GM19239 (cell line): ENCODE data around the gene PNMT.

Experiments
- DNase-seq: peaks from one replicate; pipeline ENCODE4 v3.0.0; 2011; ENCODE audit warnings: low spot score; ENCODE audit not compliant: insufficient read length
- FAIRE-seq: peaks from 2 replicates; lab custom pipeline; 2011; peaks lifted over from hg19 to GRCh38; lab: Jason Lieb, UNC

PNMT gene

DNA sequence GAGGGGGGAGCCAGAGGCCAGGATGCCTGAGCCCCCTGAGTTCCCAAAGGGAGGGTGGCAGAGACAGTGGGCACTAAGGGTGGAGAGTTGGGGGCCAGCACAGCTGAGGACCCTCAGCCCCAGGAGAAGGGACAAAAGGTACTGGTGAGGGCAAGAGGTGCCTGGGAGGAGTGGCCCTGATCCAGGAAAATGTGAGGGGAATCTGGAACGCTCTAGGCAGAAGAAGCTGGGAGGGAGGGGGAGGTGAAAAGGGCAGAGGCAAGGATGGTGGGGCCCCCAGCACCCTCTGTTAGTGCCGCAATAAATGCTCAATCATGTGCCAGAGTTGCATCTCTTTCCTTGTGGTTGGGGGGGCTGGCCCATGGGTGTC lies 2.0 kb upstream of the PNMT start:
- no peak for DNase-seq
- FAIRE-seq, result no peak

DNA sequence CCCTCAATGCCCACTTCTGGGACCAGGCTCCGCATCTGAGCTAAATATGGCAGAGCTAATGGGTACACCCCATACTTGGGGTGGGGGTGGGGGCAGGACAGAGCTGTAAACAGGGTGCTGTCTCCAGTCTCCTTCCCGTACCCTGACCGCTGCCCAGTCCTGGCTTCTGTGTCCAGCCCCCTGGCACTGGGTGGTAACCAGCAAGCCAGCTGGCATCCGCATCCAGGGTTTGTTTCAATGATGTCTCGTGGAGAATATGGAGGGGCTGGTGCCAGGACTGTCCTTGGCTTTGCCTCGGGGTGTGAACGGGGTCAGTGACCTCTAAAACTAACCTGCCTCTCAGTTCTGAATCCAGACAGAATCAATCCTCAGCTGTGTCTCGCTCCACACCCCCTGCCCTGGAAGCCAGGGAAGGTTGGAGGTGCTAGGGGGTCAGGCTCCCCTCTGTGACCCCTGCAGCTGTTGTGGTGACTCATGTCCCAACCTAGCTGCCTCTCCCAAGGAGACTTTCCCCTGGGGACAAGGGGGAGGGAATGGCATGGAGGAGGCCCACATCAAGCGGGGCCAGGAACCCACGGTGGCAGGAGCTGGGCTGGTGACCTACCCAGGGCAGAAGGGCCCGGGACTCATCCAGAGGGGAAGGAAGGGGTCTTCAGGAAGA lies 1.5 kb upstream of the PNMT start:
- FAIRE-seq, result no peak
- no peak for DNase-seq

DNA sequence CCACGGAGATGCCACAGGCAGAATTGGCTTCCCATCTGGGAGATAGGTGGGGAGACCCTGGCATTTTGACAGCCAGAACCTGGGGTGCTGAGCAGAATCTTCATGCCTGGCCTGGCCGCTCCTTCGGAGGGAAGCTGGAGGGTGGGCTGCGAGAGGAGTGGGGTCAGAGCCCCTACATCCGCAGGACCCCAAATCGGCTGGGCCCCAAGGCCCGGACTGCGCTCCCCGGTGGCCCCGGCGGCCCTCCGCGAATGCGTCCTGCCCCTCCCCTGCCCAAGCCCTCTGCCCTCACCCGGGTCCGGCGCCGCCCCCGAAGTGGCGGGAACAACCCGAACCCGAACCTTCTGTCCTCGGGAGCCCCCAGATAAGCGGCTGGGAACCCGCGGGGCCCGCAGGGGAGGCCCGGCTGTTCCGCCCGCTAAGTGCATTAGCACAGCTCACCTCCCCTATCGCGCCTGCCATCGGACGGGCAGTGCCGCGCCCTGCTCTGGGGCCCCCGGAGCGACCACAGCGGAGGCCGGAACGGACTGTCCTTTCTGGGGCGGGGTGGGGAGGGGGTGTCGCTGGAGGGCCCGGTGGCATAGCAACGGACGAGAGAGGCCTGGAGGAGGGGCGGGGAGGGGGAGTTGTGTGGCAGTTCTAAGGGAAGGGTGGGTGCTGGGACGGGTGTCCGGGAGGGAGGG lies 850 bp upstream of the PNMT start:
- no peak for DNase-seq

DNA sequence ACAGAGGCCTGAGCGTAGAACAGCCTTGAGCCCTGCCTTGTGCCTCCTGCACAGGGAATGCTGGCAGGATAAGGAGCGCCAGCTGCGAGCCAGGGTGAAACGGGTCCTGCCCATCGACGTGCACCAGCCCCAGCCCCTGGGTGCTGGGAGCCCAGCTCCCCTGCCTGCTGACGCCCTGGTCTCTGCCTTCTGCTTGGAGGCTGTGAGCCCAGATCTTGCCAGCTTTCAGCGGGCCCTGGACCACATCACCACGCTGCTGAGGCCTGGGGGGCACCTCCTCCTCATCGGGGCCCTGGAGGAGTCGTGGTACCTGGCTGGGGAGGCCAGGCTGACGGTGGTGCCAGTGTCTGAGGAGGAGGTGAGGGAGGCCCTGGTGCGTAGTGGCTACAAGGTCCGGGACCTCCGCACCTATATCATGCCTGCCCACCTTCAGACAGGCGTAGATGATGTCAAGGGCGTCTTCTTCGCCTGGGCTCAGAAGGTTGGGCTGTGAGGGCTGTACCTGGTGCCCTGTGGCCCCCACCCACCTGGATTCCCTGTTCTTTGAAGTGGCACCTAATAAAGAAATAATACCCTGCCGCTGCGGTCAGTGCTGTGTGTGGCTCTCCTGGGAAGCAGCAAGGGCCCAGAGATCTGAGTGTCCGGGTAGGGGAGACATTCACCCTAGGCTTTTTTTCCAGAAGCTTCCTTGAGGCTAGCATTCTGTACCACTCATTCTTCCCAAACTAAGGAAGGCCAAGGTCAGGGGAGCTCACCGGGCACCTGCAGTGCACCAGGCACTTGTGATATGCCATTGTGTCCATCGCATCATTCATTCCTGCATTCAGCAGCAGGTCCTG lies 1.9 kb downstream of the PNMT start:
- no peak for DNase-seq
- no peak for FAIRE-seq

More for the DNA sequence above, 850 bp upstream of the PNMT start:
- no peak for FAIRE-seq

DNA sequence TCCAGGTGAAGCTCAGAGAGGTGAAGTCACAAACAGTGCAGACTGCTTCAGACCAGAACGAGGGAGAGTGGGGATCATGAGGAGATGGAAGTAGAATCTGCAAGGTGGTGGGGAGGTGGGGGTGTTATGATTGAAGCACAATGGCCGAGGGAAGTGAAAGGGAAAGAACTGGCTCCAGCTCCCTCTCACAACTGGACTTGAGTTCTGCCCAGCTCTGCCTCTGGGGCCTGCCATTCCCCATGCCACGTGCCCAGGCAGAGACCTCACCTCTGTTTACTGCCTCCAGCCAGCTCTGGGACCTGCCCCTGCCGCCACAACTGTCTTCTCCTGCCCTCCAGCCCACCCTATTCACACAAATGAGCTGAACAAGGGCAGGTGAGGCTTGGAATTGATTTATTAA lies 2.5 kb downstream of the PNMT start:
- no peak for FAIRE-seq
- DNase-seq, result no peak

DNA sequence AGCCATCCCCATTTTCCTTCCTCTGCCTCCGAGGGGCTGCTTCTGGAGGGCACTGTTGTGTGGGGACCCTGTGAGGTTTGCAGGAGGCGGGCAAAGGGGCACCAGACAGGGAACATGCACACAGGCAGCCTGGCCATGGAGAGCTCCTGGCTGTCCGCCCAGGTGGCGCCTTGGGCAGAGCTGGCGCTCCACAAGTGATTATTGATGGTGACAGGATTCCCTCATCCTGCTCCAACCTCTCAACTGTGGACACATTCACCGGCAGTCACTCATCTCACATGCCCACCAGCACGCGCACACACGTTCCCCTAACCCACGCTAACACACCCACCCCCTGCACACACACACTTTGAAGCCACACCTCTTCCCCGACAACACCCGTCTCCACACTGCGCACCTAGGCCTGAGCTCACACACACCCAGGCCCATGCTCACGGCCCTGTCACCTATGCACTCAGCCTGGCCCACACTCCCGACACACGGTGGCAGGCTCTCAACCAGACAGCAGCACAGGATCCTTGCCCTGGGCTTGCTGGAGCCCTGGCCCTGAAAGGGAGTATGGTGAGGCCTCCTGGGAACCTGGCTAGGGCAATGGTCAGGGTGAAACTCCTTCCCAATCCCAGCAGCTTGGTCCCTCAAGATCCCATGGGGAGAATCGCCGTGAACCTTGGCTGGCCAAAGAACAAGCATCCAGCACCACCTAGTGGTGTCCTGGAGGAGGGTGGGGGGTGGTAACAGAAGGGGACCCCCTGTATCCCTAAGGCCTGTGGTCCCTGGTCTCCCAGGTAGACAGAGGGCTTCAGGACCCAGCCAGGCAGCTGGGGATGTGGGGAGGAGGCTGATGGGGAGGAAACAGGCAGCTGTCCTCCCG lies 3.6 kb downstream of the PNMT start:
- FAIRE-seq (no peak), DNase-seq (no peak)

DNA sequence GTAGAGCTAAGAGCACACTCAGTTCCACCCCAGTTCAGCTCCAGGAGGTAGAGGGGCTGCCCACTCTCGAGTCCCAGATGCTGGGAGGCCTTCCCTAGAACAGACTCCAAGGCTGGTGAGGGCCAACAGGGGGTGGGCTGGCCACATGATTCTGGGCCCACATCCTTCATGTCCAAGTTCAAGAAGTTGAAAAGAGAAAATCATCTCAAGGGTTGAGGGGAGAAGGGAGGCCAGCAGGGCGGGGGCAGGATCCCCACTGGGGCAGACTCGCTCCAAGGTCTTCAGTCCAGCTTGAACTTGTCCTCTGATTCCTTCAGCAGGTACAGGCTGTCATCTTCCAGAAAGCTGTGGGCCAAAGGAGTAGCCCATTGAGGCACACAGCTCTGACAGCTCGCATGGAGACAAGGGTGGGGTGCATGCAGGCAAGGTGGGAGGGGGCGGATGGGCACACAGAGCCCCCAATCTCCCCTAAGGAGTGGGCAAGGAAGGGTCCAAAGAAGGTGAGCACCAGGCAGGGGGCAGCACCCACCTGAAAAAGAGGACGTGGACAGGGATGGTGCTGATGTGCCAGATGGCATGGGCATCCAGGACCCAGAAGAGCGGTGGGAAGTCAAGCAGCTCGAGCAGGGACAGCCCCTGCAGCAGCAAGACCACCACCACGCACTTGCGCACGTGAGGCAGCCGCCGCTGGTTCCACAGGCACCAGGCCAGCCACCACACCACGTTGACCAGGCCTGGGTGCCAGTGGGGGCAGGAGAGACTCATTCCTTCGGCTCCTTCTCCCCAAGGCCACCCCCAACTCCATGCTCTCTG lies 4.5 kb downstream of the PNMT start:
- DNase-seq (no peak), FAIRE-seq (no peak)

DNA sequence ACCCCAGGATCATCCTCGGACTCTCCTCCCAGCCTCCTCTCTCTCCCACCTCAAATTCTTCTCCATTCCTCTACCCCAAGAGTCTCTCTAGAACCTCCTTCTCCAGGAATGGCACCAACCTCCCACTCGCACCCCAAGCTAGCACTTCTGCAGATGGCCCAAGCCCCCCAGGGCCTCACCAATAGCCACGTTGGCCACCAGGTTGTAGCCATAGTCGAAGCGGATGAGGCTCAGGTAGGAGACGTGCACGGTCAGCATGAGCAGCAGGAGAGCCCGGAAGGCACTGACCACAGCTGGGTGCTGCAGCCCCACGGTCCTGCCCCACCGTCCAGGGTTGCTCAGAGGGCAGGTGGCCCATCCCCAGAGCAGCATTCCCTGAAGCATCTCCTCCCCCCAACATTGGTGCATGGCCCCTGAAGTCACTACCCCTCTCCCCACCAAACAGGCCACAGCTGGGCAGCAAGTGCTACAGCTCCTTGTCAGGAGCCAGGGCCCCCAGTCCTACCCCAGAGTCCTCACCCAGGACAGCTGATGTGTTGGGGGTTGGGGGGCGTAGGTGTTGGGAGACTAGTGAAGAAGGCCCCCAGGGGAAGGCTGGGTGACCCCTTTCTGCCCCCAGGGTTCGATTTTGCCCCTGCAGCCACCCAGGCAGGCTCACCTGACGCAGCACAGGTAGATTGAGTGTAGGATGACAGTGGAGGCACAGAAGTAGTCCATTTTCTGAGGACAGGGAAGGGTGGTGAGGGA lies 5.3 kb downstream of the PNMT start:
- DNase-seq (no peak), FAIRE-seq (no peak)

DNA sequence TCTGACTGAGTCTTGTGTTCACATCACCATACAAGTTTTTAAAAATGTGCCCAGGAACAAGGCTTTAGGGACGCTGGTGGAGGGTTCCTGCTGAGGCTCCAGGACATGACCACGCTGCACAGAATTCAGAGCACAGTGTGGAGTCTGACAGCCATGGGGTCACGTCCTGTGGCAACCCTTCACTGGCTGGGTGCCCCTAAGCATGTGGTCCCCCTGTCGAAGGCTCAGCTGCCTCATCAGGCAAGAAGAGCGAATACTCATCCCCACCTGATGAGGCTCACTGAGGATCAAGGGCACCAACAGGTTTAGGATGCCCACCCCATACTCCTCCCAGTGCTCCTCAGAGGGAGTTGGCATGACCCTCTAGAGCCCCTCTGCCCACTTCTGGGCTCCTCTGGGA lies 5.9 kb downstream of the PNMT start:
- FAIRE-seq, result no peak
- no peak for DNase-seq

DNA sequence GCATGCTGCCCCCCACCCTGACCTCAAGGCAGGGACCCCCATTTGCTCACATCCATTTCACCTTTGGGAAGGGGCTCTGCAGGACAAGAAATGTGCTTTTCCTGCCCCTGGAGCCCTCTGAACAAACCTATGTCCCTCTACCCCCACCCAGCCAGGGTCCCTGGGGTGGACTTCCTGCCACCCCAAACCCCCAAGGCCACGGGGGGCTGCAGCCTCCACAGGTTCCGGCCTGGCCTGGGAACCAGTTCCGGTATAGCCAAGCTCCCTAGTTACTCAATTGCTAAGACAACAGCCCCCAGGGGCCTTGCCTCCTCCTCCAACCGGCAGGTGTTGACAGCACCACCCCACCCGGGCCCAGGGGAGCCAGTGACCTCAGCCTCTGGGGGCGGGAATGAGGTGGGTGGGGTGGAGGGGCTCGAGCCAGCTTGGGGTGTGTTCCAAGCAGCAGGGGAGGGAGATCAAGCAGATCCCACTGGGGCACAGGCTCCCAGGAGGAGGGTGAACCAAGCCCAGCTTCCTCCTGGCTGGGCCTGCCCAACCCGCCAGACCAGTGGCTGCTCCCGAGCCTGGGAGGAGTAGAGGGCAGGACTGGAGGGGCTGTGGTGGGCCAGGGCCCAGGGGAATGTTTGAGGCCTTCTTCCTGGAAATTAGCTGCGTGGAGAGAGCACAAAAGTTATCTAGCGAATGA lies 6.6 kb downstream of the PNMT start:
- no peak for DNase-seq

DNA sequence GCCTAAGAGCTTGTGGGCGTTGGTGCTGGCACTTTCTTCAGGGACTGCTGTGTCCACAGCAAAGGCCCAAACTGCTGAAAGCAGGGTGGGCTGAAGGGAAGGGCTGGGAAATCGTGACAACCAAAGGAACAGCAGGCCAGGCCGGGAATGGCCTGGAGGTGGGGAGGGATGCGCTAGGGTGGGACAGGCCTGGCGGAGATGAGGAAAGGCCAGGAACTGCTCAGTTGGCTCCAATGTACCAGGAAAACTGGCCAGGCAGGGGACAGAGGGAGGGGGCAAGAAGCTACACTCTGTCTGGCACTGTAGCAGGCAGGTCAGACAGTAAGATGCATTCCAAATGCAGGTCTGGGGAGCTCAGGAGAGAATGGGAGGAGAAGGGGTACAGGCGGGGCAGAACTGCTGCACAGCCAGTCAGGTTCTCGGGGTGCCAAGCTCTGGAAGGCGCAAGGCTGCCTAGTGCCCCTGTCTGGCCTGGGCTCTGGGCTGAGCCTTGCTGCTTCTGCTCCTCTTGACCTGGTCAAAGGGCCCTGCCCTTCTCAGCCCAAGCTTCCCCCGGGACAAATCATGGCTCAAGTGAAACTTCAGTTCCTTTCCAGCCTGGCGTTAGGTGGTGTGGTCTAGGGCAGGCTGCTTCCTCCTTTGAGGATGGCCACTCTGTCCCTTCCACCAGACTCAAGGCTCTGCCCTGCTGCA lies 7.3 kb downstream of the PNMT start:
- FAIRE-seq (peak; percentile 37), DNase-seq (no peak)

More for the DNA sequence above, 6.6 kb downstream of the PNMT start:
- peak; percentile 53 for FAIRE-seq

DNA sequence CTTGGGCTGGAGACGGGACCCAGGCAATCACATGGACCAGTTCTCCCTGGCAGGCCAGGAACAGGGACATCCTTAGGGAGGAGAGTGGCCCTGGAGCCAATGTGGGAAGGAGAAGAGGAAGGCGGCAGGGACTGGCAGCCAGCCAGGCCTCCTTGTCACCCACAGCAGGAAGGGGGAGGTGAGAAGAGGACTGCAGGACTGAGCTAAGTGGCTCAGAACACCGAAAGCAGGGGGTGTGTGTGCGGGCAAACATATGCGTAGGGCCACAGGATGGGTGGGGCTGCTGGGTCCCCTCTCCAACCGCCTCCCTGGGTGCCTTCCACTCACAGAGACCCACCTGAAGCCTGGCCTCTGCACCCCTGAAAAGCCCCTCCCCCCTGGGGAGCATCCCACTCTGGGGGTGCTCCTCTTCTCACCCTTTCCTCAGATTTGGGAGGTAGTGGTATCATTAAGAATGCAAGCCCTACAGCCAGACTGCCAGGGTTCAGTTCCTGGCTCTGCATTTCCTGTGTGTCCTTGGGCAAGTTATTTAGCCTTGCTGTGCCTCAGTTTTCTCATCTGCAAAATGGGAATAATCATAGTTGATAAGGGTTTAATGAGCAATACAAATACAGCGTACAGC lies 8.1 kb downstream of the PNMT start:
- FAIRE-seq (peak; percentile 81), DNase-seq (no peak)

DNA sequence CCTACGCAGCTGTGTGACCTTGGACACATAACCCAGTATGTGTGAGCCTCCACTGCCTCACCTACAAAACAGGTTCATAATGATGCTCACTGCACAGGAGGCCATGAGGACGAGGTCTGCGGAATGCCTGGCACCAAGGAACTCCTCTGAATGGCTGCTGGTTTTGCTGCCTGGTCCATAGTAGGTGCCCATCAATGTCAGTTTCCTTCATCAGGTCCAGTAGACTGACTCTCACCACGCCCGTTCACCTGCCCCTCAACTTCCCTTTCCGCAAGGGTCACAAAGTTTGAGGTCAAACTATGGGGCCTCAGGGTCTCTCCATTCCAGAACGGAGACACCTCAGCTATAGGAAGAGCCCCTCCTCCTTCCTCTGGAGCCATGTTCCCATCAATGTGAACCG lies 8.8 kb downstream of the PNMT start:
- DNase-seq (no peak), FAIRE-seq (no peak)

DNA sequence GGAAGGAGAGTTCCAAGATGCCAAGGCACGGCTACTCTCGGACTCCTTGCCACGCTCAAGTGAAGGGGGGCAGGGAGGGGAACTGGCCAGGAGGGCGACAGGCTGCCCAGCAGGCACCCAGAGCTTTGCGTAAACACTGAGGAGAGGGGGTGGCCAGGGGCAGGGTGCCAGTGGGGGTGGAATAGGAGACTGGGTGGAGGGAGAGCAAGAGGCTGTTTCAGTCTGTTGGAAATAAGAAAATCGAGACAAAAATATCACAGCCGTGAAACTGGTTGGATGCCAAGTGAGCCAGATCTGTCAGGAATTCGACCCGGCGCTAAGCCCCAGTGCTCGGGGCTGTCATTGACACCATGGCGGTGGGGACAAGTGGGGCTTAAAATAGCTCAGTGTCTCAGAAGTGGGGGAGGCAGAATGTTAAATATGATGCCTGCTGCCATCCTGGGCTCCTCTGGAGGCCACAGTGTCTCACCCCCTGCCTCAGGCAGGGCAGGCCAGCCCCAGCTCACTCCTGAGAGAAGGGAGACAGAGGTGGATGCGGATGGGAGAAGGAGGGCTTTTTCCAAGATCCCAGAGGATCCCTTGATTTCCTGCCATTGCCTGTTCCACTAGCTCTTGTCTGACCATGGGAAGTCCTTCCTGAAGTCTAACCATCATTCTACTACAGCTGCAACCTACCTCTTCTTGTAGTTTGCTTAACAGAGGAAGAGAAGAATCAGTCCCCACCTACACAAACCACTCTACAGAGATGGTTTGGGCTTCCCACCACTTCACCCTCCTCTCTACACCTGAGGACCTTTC lies 9.5 kb downstream of the PNMT start:
- no peak for DNase-seq
- FAIRE-seq, result no peak

DNA sequence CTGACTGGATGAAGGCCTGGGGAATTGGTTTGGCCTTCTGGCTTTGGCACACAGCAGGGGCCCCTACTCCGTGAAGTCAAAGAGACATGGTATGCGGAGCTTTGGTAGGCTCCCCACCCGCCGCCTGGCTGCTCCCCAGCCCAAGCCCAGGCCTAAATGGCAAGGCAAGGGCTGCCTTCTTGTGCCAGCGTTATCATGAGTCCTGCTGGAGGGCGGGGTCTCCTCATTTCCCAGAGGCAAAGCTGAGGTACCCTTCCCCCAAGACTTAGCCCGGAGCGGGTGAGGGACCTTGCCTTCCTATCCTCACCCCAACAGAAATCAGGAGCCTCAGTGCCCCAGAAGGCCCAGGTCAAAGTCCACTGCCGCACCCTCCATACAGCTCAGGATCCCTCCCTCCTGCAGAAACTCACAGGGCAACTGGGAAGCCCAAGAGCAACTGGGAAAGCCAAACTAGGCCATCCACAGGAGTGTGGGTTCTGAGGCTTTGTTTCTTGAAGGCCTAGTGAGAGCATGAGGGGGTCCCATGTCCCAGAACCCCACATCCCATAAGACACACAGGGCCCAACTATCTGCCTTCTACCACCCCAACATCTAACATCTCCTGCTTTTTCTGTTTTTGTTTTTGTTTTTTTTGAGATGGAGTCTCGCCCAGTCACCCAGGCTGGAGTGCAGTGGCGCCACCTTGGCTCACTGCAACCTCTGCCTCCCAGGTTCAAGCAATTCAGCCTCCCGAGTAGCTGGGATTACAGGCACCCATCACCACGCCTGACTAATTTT lies 10.3 kb downstream of the PNMT start:
- no peak for DNase-seq
- no peak for FAIRE-seq
